Stimulated activated CD4-positive, alpha-beta T cell treated with anti-CD3 and anti-CD28 coated beads, Interleukin-15, amount 100 ng/mL, for 1 hour (primary cell): ENCODE results near the gene SNX25.

Source experiments
- DNase-seq, 2 donors: peaks; one replicate each; pipeline ENCODE4 v3.0.0-alpha.2; 2020; ENCODE audit warnings: low read depth in 1 of 2, low spot score in 1 of 2

The SNX25 gene

DNA sequence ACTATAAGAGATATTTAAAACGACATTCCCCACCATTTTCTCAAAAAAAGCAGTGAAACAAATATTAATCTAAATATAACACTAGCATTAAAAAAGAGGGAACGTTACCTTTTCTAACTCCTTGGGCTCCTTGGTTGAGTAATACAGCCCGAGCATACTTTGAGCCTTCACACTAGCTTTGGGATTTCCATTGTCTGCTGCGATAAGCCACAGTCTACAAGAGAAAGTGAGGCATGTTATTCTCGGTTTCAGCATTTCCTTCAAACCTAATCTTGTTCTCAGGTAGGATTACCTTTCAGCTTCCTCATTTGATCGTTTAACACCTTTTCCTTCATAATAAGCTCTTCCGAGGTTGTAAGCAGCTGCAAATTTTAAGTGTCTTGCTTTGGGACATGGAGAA is 164.6 kb downstream of the SNX25 start:
- no peak for DNase-seq

DNA sequence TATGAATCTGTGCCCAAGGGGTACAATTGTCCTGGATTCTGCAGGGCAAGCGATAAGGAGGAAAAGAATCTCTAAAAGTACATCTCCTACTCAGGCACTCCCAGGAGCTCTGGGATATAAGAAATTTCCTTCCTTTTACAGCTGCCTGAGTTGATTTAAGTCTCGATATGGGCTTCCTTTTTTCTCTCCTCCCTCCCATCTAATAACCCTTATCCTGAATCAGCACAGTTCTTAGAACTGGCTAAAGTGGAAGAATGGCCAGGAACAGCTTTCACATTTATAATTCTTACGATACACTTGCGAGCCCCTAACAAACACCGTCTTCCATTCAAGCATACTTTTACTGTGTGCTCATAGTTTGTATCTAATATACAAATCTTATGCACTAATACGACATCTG is 165.2 kb downstream of the SNX25 start:
- no peak for DNase-seq

DNA sequence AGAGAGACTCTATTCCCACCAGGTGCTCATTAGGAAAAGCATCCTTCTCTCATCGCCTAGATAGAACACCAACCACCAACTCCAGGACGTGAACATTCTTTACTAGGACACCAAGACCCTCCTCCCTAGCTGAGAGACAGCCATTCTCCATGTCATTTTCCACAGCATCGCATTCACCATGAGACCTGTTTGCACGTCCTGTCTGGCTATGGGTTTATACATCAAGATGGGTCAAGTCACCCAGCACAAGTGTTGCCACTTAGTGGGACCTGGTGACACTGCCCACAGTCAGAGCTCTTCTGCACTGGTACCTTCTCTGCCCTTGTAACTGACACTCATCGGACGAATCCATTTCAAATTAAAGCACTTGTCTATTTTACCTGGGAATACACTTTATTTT is 168.9 kb downstream of the SNX25 start:
- DNase-seq, result no peak

DNA sequence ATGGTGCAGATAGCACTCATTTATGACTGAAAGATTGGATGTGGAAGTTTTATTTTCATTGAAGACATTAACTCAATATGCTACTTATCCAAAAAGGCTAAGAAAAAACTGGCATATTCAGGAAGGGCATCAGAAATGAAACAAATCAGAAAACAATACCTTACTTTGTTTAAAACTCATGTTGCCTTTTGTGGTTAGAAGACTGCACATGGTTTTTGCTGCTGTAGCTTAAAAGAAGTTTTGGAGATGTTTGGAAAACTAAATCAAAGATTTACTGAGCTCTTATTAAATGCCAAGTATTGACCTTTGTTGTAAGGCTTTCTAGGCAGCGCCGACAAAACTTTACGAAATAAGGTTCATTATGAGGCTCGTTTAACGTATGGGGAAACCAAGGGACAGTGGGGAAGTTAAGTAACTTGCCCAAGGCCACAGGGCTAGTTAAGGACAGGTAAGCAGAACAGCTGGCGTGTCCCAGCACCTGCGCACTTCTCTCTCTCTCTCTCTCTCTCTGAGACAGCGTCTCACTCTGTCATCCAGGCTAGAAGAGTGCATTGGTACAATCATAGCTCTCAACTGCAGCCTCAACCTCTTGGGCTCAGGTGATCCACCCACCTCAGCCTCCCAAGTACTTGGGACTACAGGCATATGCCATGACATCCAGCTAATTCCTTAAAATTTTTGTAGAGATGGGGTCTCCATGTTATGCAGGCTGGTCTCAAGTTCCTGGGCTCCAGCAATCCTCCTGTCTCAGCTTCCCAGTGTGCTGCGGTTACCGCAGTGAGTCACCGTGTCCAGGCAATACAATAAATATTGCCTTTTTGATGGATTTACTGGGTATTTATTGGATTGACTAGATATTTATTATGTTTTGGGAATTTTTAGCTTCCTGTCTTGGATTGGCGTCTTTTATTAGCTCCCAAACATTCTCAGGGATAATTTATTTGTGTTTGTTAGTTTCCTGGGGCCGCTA is 170.2 kb downstream of the SNX25 start:
- no peak for DNase-seq

DNA sequence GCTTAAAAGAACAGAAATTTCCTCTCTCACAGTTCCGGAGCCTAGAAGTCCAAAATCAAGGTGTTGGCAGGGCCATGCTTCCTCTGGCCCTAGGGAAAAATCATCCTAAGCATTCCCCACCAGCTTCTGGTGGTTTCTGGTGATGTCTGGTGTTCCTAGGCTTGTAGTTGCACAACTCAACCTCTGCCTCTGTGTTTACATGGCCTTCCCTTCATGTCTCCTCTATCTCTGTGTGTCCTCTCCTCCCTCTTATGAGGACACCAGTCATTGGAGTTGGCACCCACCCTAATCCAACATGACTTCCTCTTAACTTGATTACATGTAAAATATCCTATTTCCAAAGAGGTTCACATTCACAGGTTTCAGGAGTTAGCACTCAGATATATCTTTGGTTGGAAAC is 170.9 kb downstream of the SNX25 start:
- no peak for DNase-seq

DNA sequence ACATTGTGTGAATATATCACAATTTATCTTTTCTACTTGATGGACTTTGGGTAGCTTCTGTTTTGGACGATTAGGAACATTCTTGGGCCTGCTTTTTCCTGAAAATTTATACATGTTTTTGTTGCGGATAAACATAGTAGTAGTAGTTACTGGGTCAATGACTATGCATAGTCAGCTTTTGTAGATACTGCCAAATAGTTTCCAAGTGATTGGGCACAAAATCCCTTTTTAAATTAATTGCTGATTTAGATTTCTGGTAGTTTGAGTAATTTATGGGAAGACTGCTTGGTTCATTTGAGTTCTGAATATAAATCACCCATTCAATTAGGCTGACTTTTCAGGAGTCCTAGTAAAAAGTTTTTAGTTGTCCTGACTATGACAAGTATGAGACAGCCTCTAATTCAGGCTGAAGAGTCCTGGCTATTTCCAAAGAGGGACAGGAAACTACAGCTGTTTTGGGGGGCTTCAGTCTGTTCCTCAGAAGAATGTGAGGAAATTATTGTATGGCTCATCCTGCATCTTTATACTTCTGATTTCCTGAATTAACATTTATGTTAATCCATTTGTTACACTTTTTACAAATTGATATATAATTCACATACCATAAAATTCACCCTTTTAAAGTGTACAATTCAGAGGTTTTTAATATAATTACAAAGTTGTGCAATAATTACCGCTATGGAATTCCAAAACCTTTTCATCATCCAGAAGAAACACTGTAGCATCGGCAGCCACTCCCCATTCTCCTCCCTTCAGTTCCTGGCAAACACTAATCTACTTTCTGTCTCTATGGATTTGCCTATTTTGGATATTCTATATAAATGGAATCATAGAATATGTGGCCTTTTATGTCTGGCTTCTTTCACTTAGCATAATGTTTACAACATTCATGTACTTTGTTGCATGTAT is 172.1 kb downstream of the SNX25 start:
- no peak for DNase-seq

DNA sequence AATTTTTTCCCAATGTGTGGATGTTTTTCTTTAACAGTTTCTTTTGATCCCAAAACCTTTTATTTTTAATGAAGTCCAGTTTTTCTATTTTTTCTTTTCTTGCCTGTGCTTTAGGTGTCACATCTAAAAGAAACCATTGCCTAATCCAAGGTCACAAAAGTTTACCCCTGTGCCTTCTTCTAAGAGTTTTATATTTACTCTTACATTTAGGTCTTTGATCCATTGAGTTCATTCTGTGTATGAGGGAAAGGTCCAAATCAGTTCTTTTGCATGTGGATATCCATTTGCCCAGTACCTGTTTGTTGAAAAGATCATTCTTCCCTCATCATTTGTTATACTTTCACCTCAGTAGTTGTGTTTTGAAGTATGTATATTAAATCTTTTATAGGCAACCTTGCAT is 173.4 kb downstream of the SNX25 start:
- no peak for DNase-seq

DNA sequence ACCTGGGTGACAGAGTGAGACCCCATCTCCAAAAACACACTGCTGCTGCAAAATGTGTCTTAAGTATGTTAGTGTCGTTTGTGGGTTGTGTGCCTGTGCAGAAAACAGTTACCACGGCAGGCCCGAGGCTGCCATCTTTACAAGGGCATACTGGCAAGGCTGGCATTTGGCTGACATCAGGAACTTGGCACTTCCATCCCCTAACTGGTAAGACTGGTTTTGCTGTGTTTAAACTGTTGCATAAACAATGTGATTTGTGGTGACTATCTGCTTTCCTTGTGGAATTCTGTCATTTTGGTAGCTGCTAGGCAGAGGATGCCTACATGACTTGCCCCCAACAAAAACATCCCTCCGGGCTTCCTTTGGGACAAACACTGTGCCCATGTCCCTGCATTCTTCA is 174.1 kb downstream of the SNX25 start:
- DNase-seq, result no peak

DNA sequence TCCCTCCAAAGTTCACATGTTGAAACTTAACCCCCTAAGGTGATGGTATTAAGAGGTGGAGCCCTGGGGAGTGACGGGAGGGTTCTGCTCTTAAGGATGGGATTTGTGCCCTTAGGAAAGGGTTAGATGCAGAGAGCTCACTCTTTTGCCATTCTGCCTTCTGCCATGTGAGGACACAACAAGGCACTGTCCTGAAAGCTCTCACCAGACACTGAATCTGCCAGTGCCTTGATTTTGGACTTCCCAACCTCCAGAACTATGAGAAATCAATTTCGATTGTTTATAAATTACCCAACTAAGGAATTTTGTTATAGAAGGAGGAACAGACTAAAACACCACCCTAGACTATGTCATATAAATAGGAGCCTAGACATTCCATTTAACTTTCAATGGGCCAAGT is 174.7 kb downstream of the SNX25 start:
- no peak for DNase-seq

DNA sequence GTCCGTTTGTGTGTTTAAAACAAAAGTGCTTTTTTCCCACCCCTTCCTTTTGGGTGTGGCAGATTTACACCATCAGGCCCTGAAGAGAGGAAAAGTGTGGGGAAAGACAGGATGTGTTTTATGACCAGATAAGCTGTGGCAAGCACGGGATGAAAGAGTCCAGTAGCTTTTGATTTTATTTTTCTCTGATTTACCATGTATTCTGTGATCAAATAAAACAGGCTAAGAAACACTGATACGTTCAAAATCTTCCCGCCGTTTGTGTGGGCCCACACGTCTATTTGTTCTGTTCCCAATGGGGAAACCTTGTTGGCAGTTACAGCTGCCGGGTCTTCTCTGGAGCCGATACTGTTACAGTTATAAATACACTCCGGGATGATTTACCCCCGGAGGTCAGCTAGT is 175.5 kb downstream of the SNX25 start:
- no peak for DNase-seq

DNA sequence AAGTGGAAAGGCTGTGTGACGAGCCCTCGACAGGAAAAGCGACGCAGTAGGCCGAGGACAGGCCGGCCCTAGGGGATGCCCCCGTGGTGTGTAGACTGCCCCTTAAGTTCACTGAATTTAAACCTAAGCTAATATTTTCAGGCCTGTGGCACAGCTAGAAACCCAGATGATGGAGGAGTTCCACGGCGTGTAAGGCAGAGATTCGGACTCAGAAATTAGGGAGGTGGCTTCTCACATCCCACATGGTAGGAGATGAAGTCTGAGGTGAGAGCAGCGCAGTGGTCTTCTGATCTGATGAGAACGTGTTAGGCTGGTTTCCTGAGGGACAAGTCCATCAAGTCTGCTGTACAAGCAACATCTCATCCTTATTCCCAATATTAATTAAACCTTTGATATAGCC is 178.6 kb downstream of the SNX25 start:
- DNase-seq, result no peak

DNA sequence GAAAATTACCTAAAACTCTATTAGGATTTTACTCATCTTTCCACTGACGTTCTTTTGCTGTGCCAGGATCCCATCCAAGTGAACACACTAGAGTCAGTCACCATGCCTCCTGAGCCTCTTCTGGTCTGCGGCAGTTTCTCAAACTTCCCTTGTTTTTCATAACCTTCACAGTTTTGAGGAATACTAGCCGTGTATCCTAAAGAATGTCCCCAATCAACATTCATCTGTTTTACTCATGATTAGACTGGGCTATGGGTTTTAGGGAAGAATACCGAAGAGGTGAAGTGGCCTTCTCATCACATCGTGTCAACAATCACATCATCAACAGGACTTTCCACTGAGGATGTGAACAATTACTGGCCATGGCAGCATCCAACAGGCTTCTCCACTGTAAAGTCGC is 181.5 kb downstream of the SNX25 start:
- no peak for DNase-seq

DNA sequence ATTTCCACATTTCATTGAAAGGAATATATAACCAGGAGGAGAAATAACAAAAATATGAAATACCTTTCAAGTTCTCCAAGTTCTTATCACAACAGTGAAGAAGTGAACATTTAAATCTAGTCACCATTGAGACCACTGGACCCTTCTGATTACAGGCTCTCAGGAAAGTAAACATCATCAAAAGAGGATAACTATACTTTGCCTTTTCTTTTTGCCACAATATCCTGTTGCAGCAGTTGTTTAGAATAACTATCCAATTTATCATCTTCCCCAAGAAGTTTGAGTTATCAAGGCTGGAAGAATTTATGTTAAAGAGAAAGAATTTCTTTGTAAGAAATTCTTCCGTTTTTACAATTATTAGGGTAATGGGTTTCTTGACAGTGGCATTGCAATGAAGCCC is 182.8 kb downstream of the SNX25 start:
- no peak for DNase-seq

DNA sequence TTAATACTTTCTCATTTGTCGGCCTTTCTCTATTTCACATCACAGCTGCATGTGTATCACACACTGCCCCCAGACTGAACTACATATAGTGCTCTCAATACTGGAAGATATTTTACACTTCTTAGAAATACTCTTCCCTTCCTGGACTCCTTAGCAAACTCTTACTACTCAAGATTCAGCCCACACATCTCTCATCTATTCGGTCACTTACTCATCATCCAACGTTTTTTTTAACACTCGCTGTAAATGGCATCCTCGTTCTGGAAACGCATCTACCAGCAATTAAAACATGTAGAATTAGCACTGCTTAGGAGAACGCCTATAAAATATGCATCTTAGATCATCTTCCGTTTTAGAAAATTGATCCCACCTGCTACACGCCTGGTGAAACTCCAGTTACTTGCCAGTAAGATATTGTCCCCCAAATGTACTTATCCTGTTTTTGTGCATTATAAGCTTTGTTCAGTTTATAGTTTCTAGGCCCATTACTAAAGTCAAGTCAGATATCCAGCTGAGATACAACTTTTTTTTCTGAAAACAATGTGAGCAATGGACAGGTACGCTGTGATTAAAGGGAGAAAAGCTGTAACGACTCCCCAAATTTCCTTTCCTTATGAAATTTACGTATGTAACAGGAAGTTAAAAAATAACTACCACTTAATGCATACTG is 185.3 kb downstream of the SNX25 start:
- DNase-seq, result no peak

DNA sequence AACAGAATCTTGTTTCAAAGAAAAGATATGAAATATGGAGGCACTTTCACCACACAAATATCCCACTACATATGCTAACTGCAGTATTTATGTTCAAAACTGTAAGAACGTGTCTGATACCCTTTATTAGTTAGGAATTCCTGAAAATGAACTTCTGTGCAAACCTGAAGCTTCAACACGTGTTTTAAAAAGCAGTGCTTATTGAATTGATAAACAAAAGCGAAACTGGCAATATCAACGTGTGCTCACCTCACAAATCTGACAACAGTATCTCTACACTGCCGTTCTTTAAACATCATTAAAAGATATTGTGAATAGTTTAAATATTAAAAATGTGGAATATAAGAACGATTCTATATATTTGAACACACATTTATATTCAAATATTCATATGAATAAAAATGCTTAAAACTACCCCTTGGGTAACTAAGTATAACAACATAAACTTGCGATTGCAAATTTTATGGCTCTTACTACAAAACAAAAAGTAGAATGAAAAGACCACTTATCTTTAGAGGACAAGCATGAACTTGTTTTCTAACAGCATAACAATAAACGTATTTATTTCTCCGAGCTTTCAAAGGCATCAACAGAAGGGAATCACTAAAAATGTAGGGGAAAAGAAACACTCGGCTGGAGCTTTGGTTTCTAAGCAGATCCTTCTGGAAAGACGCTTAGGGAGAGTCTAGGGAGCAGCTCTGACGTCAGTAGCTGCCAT is 186.0 kb downstream of the SNX25 start, which contains the start of gene LRP2BP:
Gene LRP2BP, minus strand, starts transcription at position 687 of the 718 bp plus-strand sequence. CDS start 17,738 bp downstream, outside the sequence.
- DNase-seq, result no peak

DNA sequence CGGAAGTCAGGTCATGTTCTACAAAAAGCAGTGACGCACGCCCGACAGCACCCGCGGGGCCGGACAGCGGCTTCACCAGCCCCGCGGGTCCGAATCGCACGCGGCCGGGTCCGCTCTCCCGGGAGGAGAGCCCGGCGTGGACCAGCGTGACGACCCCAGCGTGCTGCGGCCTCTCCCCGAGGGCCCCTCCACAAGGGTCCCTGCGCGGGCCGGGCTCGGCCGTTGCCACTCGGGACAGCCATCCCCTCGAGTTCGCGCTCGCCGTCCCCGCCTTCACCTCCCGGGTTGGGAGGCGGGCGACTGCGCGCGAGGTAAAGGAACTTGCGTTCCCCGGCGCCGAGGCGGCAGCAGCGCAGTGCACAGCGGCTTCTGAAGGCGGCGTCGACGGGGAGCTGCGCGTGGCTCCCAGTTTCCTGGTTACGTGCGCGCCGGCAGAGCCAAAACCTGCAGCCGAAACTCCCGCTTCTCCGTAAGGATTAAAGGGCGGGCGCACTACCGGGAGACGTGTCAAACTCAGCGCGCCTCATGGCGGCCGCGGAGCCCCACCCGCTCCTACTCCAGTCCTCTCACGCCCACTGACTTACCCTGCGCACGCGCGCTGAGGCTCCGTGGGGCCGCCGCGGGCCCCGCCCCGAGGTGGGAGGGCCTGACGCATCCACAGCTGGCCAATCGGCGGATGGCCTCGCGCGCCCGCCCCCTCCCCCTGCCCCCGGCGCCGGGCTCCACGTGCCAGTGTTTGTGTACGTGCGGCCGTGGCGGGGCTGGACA is 186.7 kb downstream of the SNX25 start:
- peak; percentile 95 to 97 for DNase-seq

DNA sequence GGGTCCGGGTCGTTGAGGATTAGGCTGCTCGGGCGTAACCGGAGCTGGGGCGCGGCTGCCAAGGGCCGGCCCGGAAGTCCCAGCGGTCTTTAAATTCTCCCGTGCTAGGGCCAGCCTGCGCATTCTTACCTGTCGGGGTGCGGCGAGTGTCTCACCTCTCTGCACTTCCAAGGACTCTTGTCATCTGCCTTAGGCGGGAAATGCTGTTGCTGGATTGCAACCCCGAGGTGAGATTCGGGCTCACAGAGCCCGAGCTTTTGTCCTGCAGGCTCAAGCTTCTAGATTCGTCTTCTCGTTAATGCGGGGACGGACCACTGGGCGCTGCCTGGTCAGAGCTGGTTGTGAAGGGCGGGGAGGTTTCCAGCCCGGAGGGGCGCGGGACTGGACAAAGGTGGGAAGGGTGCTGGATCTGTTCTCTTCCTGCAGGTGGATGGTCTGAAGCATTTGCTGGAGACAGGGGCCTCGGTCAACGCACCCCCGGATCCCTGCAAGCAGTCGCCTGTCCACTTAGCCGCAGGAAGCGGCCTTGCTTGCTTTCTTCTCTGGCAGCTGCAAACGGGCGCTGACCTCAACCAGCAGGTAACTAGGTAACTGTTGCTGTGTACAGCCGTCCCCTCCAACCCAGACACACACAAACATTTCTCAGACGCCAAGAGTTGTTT is 187.5 kb downstream of the SNX25 start, which contains the start of gene ANKRD37:
Gene ANKRD37, plus strand, starts transcription at position 118 of the 662 bp plus-strand sequence. Its CDS starts 83 bp downstream, at position 201.
- DNase-seq, result no peak

DNA sequence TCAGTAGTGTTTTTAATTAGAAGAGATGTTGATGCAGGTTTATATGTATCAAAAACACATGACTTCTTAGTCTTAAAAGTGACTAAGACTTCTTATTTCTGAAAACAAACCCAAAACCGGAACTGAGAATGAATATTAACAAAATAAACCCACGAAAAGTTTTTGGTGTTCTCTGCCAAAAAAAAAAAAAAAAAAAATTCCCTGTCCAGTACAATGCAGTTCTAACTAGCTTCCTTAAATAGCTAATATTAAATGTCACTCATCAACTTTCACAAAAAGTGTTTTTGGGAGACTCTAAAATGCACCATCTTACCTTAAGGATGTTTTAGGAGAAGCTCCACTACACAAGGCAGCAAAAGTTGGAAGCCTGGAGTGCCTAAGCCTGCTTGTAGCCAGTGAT is 189.2 kb downstream of the SNX25 start:
- DNase-seq, result no peak

DNA sequence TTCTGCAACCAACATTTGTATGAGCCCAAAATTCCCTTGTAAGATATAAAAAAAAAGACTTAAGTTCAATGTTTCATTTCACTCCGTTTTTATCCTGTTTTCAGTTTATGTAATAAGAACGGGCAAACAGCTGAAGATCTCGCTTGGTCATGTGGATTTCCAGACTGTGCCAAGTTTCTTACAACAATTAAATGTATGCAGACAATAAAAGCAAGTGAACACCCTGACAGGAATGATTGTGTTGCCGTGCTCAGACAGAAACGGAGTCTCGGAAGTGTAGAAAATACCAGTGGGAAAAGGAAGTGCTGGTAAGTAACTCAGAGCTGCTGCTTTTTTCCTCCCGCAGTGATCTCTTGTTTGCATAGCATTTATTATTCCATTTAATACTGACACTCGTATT is 190.1 kb downstream of the SNX25 start:
- DNase-seq, result no peak
